Panc1 (cell line): ENCODE data around the gene HEPACAM. TPM values are rescaled to one million over a fixed set of nuclear protein-coding genes. Genes with fewer than 3 reads are reported as not detected.

Experiments used
- ATAC-seq: fragments of 200-7000 bp; cut with Tn5 transposase; 2 replicates; pipeline ENCODE4 v1.9.1; 2020; ENCODE audit warnings: mild to moderate bottlenecking, moderate library complexity
- BruUV-seq: library from RNA; stranded (reverse); fragments of 400-500 nt; replicated peaks from 2 replicates; lab custom pipeline; 2021; lab: Mats Ljungman, UMichigan
- CTCF ChIA-PET: fragments of 300-600 bp; sonication (Branson Sonifier 250); formaldehyde crosslinking; loops from one replicate; lab custom pipeline; 2022; ENCODE audit warnings: antibody characterized with exemption; lab: Charles Lee
- POLR2A ChIA-PET: fragments of 300-600 bp; sonication (Branson Sonifier 250); formaldehyde crosslinking; loops from one replicate; lab custom pipeline; 2022; ENCODE audit warnings: antibody characterized with exemption; lab: Charles Lee
- DNase-seq: peaks from one replicate; pipeline ENCODE4 v3.0.0-alpha.2; 2010; ENCODE audit warnings: low read depth, low spot score
- H3K27ac ChIP-seq: 2 replicates; pipeline ENCODE4 v1.5.1; 2011; ENCODE audit warnings: mild to moderate bottlenecking, low read length, inconsistent platforms
- H3K27me3 ChIP-seq: fragments of 200-500 bp; sonication (Bioruptor generic); 2 replicates; pipeline ENCODE4 v1.6.0; 2014; ENCODE audit warnings: low read length, inconsistent platforms; ENCODE audit not compliant: control insufficient read depth, insufficient read depth
- H3K36me3 ChIP-seq: fragments of 200-500 bp; sonication (Bioruptor generic); 2 replicates; pipeline ENCODE4 v1.5.1; 2014; ENCODE audit warnings: inconsistent platforms, mild to moderate bottlenecking, low read length, moderate library complexity; ENCODE audit not compliant: control insufficient read depth, insufficient read depth
- H3K4me1 ChIP-seq: 2 replicates; pipeline ENCODE4 v1.5.1; 2011; ENCODE audit warnings: inconsistent platforms, mild to moderate bottlenecking, low read length, moderate library complexity; ENCODE audit not compliant: control insufficient read depth, insufficient read depth
- H3K4me3 ChIP-seq, 2 experiments: 2 replicates each; pipeline ENCODE4 v1.5.1; 2011 to 2012; ENCODE audit warnings: low read depth in 2 of 2, low read length in 2 of 2, mild to moderate bottlenecking in 2 of 2, inconsistent platforms in 1 of 2, moderate library complexity in 1 of 2
- H3K9me3 ChIP-seq: fragments of 200-500 bp; sonication (Bioruptor generic); 2 replicates; pipeline ENCODE4 v1.5.1; 2014; ENCODE audit warnings: low read depth, mild to moderate bottlenecking, inconsistent platforms, low read length, moderate library complexity; ENCODE audit not compliant: control insufficient read depth, insufficient read depth
- POLR2AphosphoS5 ChIP-seq: IDR thresholded peaks from 2 replicates; pipeline ENCODE4 v1.6.1; 2012; ENCODE audit warnings: mild to moderate bottlenecking, low read depth, low read length, moderate library complexity
- SIN3A ChIP-seq: IDR thresholded peaks from 2 replicates; pipeline ENCODE4 v1.6.1; 2012; ENCODE audit warnings: low read depth, mild to moderate bottlenecking, low read length, moderate library complexity, borderline replicate concordance; ENCODE audit not compliant: insufficient read depth
- TCF7L2 ChIP-seq: IDR thresholded peaks from 2 replicates; pipeline ENCODE4 v1.6.1; 2011; ENCODE audit warnings: mild to moderate bottlenecking, low read depth, low read length, inconsistent platforms
- in situ Hi-C: cut with HindIII; loops from 2 replicates; pipeline ENCODE4 v1.10.0; 2016; ENCODE audit warnings: low sequenced_read_pairs, low pct_unique_long_range_greater_than_20kb
- intact Hi-C: fragments of 100-400 bp; cut with micrococcal nuclease; formaldehyde crosslinking; loops from one replicate; pipeline ENCODE4 v1.10.0; 2022; ENCODE audit not compliant: unreplicated experiment
- total RNA-seq: library from RNA; stranded (reverse); gene quantifications from one replicate; pipeline ENCODE4 v1.2.1, GENCODE V29; 2021; ENCODE audit not compliant: unreplicated experiment
- TF ChIP-seq, protein P1 (sequence below): fragments of 450-650 bp; IDR thresholded peaks from 2 replicates; pipeline ENCODE4 v1.5.1; 2017; ENCODE audit warnings: mild to moderate bottlenecking
- TF ChIP-seq, protein P2 (sequence below), 2 experiments: IDR thresholded peaks; 2 replicates each; pipeline ENCODE4 v1.6.1; 2011 to 2012; ENCODE audit warnings: low read depth in 2 of 2, control low read depth in 1 of 2, low read length in 1 of 2, mild to moderate bottlenecking in 1 of 2, moderate library complexity in 1 of 2; ENCODE audit not compliant: insufficient read depth in 1 of 2

HEPACAM gene
- total RNA-seq, 1 experiment from 2014 or later, result not detected

DNA sequence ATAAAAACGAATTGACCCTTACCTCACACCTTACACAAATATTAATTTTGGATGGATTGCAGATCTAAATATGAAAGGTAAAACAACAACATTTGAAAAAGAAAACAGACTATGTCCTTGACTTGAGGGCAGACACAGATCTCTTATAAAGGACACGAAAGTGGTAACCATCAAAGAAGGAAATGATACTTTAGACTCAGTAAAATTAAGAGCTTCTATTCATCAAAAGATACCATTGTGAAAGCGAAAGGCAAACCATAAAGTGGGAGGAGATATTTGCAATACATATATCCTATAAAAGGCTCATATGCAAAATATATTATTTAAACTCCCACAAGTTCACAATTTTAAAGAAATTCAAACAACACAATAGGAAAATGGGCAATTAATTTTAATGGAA, 5.0 kb downstream of the HEPACAM start:
- POLR2A ChIA-PET, result no interaction called here
- in situ Hi-C loops, result no loop called here
- BruUV-seq, result no TSS peak

DNA sequence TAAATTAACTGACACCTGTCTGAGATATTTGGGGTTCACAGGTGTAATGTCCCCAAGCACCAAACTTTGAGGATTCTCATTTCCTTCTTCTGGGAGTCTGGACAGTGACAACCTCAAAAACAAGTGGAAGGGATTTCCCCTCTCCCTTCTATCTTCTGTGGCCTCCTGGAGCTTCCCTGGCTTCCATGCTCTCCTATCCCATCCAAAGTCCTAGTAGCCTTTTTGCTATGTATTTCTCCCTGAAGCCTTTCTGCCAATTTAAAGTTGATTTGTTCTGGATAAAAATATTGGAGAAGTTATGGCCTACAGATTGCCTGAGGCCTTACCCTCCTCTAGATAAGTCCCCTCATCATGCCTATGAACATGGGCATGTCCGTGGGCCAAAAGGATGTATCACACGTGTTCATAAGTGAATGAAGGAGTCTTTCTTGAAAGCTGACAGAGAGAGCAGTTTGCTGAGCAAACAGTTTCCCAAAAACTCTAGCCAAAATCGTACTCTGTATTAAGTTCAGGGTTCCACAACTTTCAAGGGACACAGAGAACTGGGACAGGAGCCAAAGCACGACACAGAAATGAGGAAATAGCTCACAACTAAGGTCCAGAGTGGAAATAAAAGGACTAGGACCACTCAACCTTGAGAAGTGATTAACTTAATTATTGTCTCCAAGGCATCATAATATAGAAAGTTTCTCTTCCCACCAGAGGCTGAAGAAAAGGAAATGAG, 6.7 kb downstream of the HEPACAM start:
- in situ Hi-C loops, result no loop called here
- CTCF ChIA-PET, result no interaction called here
- no TSS peak for BruUV-seq

More for the DNA sequence above, 5.0 kb downstream of the HEPACAM start:
- Histone ChIP-seq H3K27me3 (peaks cover 3% of the 10 kb centered on the region; the same call in 1 of the 2 replicates), H3K27ac (no peak overlapping the region), H3K36me3 (no peaks in the 10 kb centered on the region), H3K4me3 (no peak overlapping the region), H3K9me3 (no peaks in the 10 kb centered on the region), H3K4me1 (no peaks in the 10 kb centered on the region)
- TF ChIP-seq TCF7L2 (no peak), POLR2AphosphoS5 (no peak), SIN3A (no peak)
- TF ChIP-seq, protein P1, sequence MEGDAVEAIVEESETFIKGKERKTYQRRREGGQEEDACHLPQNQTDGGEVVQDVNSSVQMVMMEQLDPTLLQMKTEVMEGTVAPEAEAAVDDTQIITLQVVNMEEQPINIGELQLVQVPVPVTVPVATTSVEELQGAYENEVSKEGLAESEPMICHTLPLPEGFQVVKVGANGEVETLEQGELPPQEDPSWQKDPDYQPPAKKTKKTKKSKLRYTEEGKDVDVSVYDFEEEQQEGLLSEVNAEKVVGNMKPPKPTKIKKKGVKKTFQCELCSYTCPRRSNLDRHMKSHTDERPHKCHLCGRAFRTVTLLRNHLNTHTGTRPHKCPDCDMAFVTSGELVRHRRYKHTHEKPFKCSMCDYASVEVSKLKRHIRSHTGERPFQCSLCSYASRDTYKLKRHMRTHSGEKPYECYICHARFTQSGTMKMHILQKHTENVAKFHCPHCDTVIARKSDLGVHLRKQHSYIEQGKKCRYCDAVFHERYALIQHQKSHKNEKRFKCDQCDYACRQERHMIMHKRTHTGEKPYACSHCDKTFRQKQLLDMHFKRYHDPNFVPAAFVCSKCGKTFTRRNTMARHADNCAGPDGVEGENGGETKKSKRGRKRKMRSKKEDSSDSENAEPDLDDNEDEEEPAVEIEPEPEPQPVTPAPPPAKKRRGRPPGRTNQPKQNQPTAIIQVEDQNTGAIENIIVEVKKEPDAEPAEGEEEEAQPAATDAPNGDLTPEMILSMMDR, result no peak
- TF ChIP-seq, protein P2, sequence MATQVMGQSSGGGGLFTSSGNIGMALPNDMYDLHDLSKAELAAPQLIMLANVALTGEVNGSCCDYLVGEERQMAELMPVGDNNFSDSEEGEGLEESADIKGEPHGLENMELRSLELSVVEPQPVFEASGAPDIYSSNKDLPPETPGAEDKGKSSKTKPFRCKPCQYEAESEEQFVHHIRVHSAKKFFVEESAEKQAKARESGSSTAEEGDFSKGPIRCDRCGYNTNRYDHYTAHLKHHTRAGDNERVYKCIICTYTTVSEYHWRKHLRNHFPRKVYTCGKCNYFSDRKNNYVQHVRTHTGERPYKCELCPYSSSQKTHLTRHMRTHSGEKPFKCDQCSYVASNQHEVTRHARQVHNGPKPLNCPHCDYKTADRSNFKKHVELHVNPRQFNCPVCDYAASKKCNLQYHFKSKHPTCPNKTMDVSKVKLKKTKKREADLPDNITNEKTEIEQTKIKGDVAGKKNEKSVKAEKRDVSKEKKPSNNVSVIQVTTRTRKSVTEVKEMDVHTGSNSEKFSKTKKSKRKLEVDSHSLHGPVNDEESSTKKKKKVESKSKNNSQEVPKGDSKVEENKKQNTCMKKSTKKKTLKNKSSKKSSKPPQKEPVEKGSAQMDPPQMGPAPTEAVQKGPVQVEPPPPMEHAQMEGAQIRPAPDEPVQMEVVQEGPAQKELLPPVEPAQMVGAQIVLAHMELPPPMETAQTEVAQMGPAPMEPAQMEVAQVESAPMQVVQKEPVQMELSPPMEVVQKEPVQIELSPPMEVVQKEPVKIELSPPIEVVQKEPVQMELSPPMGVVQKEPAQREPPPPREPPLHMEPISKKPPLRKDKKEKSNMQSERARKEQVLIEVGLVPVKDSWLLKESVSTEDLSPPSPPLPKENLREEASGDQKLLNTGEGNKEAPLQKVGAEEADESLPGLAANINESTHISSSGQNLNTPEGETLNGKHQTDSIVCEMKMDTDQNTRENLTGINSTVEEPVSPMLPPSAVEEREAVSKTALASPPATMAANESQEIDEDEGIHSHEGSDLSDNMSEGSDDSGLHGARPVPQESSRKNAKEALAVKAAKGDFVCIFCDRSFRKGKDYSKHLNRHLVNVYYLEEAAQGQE (IDR thresholded peaks at IDR 0.05; ENCODE audit: insufficient read depth in 1 of 2, low read depth in 2 of 2, low read length in 1 of 2), result no peak
- CTCF ChIA-PET, result no interaction called here
- DNase-seq, result no peak
- no peak for ATAC-seq
- intact Hi-C loops, result no loop called here

More for the DNA sequence above, 6.7 kb downstream of the HEPACAM start:
- H3K9me3 ChIP-seq, result no peaks in the 10 kb centered on the region
- intact Hi-C loops, result no loop called here
- H3K36me3 ChIP-seq, result no peaks in the 10 kb centered on the region
- ATAC-seq (no peak), DNase-seq (no peak)
- H3K4me1 ChIP-seq, result no peaks in the 10 kb centered on the region
- POLR2A ChIA-PET, result no interaction called here
- TF ChIP-seq TCF7L2 (no peak), POLR2AphosphoS5 (no peak), SIN3A (no peak)
- TF ChIP-seq, protein P2 (IDR thresholded peaks at IDR 0.05; ENCODE audit: insufficient read depth in 1 of 2, low read depth in 2 of 2, low read length in 1 of 2), result no peak
- TF ChIP-seq, protein P1, result no peak
- H3K27me3 ChIP-seq, result peaks cover 3% of the 10 kb centered on the region; the same call in 1 of the 2 replicates
- H3K27ac ChIP-seq, result no peak overlapping the region
- no peak overlapping the region for H3K4me3 ChIP-seq
